GM23338 (cell line): ENCODE results near the gene OSBPL6. TPM values are rescaled to one million over a fixed set of nuclear protein-coding genes. Genes with fewer than 3 reads are reported as not detected.

Experiments used
- ATAC-seq: fragments of 200-7000 bp; cut with Tn5 transposase; 3 replicates; pipeline ENCODE4 v1.9.1; 2020
- DNase-seq: peaks from one replicate; pipeline ENCODE4 v3.0.0-alpha.2; 2015; ENCODE audit warnings: low spot score
- H2AFZ ChIP-seq: fragments of 200-600 bp; sonication (generic); 2 replicates; pipeline ENCODE4 v1.8.0; 2016; ENCODE audit warnings: antibody characterized with exemption, mild to moderate bottlenecking, moderate library complexity
- H3F3A ChIP-seq: fragments of 200-600 bp; sonication (generic); replicated peaks from 2 replicates; pipeline ENCODE4 v1.8.0; 2017; ENCODE audit warnings: antibody characterized with exemption, mixed run types, low read depth
- H3K27ac ChIP-seq: fragments of 200-600 bp; sonication (generic); 2 replicates; pipeline ENCODE4 v1.6.1; 2016; ENCODE audit warnings: low read depth
- H3K27me3 ChIP-seq: fragments of 200-600 bp; sonication (generic); 2 replicates; pipeline ENCODE4 v1.8.0; 2016; ENCODE audit warnings: mild to moderate bottlenecking, mixed run types, moderate library complexity; ENCODE audit not compliant: insufficient read depth
- H3K36me3 ChIP-seq: fragments of 200-600 bp; sonication (generic); 2 replicates; pipeline ENCODE4 v1.8.0; 2016; ENCODE audit warnings: mild to moderate bottlenecking; ENCODE audit not compliant: insufficient read depth
- H3K4me1 ChIP-seq: fragments of 200-600 bp; sonication (generic); 2 replicates; pipeline ENCODE4 v1.8.0; 2016; ENCODE audit warnings: mild to moderate bottlenecking, moderate library complexity; ENCODE audit not compliant: insufficient read depth
- H3K4me2 ChIP-seq: fragments of 200-600 bp; sonication (generic); 2 replicates; pipeline ENCODE4 v1.7.1; 2017; ENCODE audit warnings: mixed run types
- H3K4me3 ChIP-seq: fragments of 200-600 bp; sonication (generic); 2 replicates; pipeline ENCODE4 v1.6.1; 2016; ENCODE audit warnings: mixed run types
- H3K79me2 ChIP-seq: fragments of 200-600 bp; sonication (generic); replicated peaks from 2 replicates; pipeline ENCODE4 v1.8.0; 2017; ENCODE audit warnings: mild to moderate bottlenecking; ENCODE audit not compliant: insufficient read depth
- H3K9me2 ChIP-seq: fragments of 200-600 bp; sonication (generic); 2 replicates; pipeline ENCODE4 v1.8.0; 2017; ENCODE audit not compliant: insufficient read depth
- H4K20me1 ChIP-seq: fragments of 200-600 bp; sonication (generic); replicated peaks from 2 replicates; pipeline ENCODE4 v1.8.0; 2017; ENCODE audit warnings: mild to moderate bottlenecking; ENCODE audit not compliant: insufficient read depth
- H3K27ac Mint-ChIP-seq: 2 replicates; pipeline ENCODE4 v1.8.0; 2020; ENCODE audit warnings: inconsistent platforms, mild to moderate bottlenecking, moderate library complexity, mixed read lengths
- H3K27me3 Mint-ChIP-seq: 3 replicates; pipeline ENCODE4 v1.8.0; 2022; ENCODE audit warnings: low read depth, mild to moderate bottlenecking, moderate library complexity, mixed read lengths, inconsistent platforms; ENCODE audit not compliant: insufficient read depth, poor library complexity
- H3K36me3 Mint-ChIP-seq: 3 replicates; pipeline ENCODE4 v1.8.0; 2021; ENCODE audit warnings: low read depth, mild to moderate bottlenecking, inconsistent platforms, moderate library complexity, mixed read lengths
- H3K4me1 Mint-ChIP-seq: 3 replicates; pipeline ENCODE4 v1.8.0; 2020; ENCODE audit warnings: mild to moderate bottlenecking, inconsistent platforms, mixed read lengths
- H3K4me3 Mint-ChIP-seq: 3 replicates; pipeline ENCODE4 v1.8.0; 2021; ENCODE audit warnings: moderate library complexity, mild to moderate bottlenecking, inconsistent platforms, mixed read lengths
- H3K9me3 Mint-ChIP-seq: 3 replicates; pipeline ENCODE4 v1.8.0; 2020; ENCODE audit warnings: moderate library complexity, mild to moderate bottlenecking, inconsistent platforms, mixed read lengths
- EZH2 ChIP-seq: fragments of 200-600 bp; sonication (generic); IDR thresholded peaks from one replicate; pipeline ENCODE4 v1.8.0; 2017; ENCODE audit warnings: antibody characterized with exemption, mild to moderate bottlenecking, low read depth; ENCODE audit not compliant: unreplicated experiment
- JUNB ChIP-seq: IDR thresholded peaks from one replicate; pipeline ENCODE4 v1.6.1; 2016; ENCODE audit warnings: antibody characterized with exemption; ENCODE audit not compliant: unreplicated experiment
- POLR2AphosphoS5 ChIP-seq: IDR thresholded peaks from 2 replicates; pipeline ENCODE4 v1.6.1; 2016; ENCODE audit warnings: antibody characterized with exemption, low read depth
- REST ChIP-seq: IDR thresholded peaks from one replicate; pipeline ENCODE4 v1.6.1; 2018; ENCODE audit warnings: antibody characterized with exemption; ENCODE audit not compliant: unreplicated experiment
- STAT1 ChIP-seq: IDR thresholded peaks from one replicate; pipeline ENCODE4 v1.6.1; 2016; ENCODE audit warnings: antibody characterized with exemption; ENCODE audit not compliant: unreplicated experiment
- polyA plus RNA-seq: library from polyadenylated mRNA; unstranded; fragments of >200 nt; fragmentation: Nextera tagmentation; extraction: Ambion mirVana; gene quantifications from 2 replicates; pipeline ENCODE4 v1.2.1, GENCODE V29; 2016
- total RNA-seq: library from RNA; depleted of rRNA; stranded (reverse); fragments of >200 nt; shearing (Covaris generic); gene quantifications from 2 replicates; pipeline ENCODE4 v1.2.3, GENCODE V29; 2014
- TF ChIP-seq, protein P1 (sequence below): fragments of 250-450 bp; sonication (Bioruptor Pico); IDR thresholded peaks from 2 replicates; pipeline ENCODE4 v1.5.0; 2020; ENCODE audit warnings: mild to moderate bottlenecking, moderate library complexity

The OSBPL6 gene
- total and polyA plus RNA-seq, 2 experiments from 2014 or later: 6.0 to 8.5 TPM

DNA sequence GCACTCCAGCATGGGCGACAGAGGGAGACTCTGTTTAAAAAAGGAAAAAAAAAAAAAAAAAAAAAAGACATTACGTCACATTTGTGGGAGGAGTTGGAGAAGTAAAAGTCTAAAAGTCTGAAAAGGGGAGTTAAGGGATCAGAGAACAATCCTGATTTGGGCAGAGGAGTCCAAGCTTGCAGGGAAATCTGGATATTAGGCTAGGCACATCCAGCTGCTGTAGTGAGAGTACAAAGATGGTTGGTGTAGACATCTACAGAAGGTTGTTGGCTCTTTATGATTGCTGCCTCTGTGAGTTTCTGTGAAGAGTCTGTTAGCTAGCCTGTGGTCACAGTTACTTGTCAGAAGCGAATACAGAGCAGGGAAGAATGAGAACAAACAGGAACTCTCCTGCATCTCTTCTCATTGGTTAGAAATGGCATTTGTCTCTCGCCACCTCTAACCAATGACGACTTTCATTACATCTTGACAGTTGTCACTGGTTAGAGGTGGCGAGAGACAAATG lies 3.3 kb upstream of the OSBPL6 start:
- Histone ChIP-seq H3K79me2 (no peaks in the 10 kb centered on the region), H3K27ac (no peak overlapping the region), H4K20me1 (peaks cover 6% of the 10 kb centered on the region; the same call in 1 of the 2 replicates), H3K36me3 (no peaks in the 10 kb centered on the region), H3F3A (peaks cover 5% of the 10 kb centered on the region; the same call in 1 of the 2 replicates), H3K4me1 (peaks cover 13% of the 10 kb centered on the region), H2AFZ (0 out of 2 replicates have a peak overlapping the region, but pooled peaks have one; percentile 16), H3K4me3 (no peak overlapping the region), H3K9me2 (no peaks in the 10 kb centered on the region), H3K4me2 (no peak overlapping the region), H3K27me3 (peaks cover 47% of the 10 kb centered on the region)
- TF ChIP-seq REST (no peak), STAT1 (no peak), JUNB (no peak), POLR2AphosphoS5 (no peak), EZH2 (no peak)
- TF ChIP-seq, protein P1, sequence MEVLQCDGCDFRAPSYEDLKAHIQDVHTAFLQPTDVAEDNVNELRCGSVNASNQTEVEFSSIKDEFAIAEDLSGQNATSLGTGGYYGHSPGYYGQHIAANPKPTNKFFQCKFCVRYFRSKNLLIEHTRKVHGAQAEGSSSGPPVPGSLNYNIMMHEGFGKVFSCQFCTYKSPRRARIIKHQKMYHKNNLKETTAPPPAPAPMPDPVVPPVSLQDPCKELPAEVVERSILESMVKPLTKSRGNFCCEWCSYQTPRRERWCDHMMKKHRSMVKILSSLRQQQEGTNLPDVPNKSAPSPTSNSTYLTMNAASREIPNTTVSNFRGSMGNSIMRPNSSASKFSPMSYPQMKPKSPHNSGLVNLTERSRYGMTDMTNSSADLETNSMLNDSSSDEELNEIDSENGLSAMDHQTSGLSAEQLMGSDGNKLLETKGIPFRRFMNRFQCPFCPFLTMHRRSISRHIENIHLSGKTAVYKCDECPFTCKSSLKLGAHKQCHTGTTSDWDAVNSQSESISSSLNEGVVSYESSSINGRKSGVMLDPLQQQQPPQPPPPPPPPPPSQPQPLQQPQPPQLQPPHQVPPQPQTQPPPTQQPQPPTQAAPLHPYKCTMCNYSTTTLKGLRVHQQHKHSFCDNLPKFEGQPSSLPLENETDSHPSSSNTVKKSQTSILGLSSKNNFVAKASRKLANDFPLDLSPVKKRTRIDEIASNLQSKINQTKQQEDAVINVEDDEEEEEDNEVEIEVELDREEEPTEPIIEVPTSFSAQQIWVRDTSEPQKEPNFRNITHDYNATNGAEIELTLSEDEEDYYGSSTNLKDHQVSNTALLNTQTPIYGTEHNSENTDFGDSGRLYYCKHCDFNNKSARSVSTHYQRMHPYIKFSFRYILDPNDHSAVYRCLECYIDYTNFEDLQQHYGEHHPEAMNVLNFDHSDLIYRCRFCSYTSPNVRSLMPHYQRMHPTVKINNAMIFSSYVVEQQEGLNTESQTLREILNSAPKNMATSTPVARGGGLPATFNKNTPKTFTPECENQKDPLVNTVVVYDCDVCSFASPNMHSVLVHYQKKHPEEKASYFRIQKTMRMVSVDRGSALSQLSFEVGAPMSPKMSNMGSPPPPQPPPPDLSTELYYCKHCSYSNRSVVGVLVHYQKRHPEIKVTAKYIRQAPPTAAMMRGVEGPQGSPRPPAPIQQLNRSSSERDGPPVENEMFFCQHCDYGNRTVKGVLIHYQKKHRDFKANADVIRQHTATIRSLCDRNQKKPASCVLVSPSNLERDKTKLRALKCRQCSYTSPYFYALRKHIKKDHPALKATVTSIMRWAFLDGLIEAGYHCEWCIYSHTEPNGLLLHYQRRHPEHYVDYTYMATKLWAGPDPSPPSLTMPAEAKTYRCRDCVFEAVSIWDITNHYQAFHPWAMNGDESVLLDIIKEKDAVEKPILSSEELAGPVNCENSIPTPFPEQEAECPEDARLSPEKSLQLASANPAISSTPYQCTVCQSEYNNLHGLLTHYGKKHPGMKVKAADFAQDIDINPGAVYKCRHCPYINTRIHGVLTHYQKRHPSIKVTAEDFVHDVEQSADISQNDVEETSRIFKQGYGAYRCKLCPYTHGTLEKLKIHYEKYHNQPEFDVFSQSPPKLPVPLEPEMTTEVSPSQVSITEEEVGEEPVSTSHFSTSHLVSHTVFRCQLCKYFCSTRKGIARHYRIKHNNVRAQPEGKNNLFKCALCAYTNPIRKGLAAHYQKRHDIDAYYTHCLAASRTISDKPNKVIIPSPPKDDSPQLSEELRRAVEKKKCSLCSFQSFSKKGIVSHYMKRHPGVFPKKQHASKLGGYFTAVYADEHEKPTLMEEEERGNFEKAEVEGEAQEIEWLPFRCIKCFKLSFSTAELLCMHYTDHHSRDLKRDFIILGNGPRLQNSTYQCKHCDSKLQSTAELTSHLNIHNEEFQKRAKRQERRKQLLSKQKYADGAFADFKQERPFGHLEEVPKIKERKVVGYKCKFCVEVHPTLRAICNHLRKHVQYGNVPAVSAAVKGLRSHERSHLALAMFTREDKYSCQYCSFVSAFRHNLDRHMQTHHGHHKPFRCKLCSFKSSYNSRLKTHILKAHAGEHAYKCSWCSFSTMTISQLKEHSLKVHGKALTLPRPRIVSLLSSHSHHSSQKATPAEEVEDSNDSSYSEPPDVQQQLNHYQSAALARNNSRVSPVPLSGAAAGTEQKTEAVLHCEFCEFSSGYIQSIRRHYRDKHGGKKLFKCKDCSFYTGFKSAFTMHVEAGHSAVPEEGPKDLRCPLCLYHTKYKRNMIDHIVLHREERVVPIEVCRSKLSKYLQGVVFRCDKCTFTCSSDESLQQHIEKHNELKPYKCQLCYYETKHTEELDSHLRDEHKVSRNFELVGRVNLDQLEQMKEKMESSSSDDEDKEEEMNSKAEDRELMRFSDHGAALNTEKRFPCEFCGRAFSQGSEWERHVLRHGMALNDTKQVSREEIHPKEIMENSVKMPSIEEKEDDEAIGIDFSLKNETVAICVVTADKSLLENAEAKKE: no peak
- Mint-ChIP-seq H3K27me3 (peaks cover 32% of the 10 kb centered on the region), H3K36me3 (no peaks in the 10 kb centered on the region), H3K27ac (no peak overlapping the region), H3K4me1 (peaks cover 14% of the 10 kb centered on the region), H3K4me3 (no peak overlapping the region), H3K9me3 (no peaks in the 10 kb centered on the region)
- DNase-seq (no peak), ATAC-seq (no peak)
